Stomach (tissue), 4 donors: ENCODE results near the gene CATSPER2.
"Not testable (repeated sequence)": the region's sequence is repeated elsewhere in the genome, so short reads cannot be mapped to it uniquely, and the experiment has no call there.

Experiments
- EP300 ChIP-seq: sonication (generic); formaldehyde crosslinking; IDR thresholded peaks from one replicate; pipeline ENCODE4 v1.6.1; 2017; ENCODE audit warnings: antibody characterized with exemption
- TF ChIP-seq, protein P1 (sequence below), 7 experiments: fragments of 450-650 bp in 4 of 7; fragments of 200-600 bp in 3 of 7; sonication (generic) in 3 of 7; IDR thresholded peaks; one replicate each; pipeline ENCODE4 v1.5.1; 2016 to 2019; ENCODE audit warnings: antibody characterized with exemption in 7 of 7, control low read depth in 2 of 7, mild to moderate bottlenecking in 1 of 7

DNA sequence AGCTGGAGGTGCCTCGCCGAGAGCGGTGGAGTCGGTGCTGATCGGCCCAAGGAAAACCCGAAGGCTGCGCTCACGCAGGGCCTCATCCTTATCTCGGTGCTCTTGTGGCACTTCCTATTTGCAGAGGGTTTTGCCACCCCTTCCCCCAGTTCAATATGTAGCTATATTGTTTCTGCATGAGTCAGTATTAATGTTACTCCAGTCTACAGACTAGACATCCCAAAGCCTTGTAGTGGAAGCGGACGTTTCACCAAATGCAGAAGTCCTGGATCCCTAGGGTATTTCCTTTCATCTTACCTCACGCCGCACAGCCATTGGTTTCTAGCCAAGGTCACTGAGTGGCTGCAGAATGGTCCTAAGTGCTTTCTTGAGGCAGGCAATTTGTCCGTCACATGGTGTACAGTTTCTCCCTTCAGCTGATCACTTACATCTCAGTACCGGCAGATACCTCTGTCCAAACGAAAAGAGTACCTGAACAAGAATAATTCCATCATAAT, 834 bp upstream of the CATSPER2 start:
- TF ChIP-seq EP300 = not testable (repeated sequence)
- TF ChIP-seq, protein P1, sequence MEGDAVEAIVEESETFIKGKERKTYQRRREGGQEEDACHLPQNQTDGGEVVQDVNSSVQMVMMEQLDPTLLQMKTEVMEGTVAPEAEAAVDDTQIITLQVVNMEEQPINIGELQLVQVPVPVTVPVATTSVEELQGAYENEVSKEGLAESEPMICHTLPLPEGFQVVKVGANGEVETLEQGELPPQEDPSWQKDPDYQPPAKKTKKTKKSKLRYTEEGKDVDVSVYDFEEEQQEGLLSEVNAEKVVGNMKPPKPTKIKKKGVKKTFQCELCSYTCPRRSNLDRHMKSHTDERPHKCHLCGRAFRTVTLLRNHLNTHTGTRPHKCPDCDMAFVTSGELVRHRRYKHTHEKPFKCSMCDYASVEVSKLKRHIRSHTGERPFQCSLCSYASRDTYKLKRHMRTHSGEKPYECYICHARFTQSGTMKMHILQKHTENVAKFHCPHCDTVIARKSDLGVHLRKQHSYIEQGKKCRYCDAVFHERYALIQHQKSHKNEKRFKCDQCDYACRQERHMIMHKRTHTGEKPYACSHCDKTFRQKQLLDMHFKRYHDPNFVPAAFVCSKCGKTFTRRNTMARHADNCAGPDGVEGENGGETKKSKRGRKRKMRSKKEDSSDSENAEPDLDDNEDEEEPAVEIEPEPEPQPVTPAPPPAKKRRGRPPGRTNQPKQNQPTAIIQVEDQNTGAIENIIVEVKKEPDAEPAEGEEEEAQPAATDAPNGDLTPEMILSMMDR (IDR thresholded peaks at IDR 0.05) = not testable (repeated sequence)
